Measurements from ENCODE around the gene SHISAL1. TPM values are rescaled to one million over a fixed set of nuclear protein-coding genes. Genes with fewer than 3 reads are reported as not detected.

SHISAL1 gene
- total RNA-seq, 1 experiment from 2014 or later, result 2.9 TPM

DNA sequence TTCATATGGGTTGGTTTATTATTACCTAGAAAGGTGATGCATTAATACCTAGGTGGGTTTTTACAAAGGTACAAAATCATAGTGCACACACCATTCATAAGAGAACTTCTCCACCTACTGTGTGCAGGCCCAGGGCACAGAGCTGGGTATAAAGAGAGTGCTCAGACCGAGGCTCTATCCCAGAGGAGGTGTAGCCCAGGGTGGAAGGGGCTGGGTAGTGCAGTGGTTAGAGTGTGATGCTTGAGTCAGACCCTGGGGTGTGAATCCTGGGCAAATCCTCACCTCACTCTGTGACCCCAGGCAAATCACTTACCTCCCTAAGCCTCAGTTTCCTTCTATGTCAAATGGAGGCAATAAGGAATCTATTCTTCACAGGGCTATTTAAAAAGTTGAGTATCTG, 99.8 kb downstream of the SHISAL1 start:
- Histone ChIP-seq H2AFZ (ENCODE audit: low read length) (no peak overlapping the region), H2BK12ac (ENCODE audit: insufficient read length, low read depth, low read length) (no peak overlapping the region), H3K9ac (ENCODE audit: extremely low read depth, insufficient read length, low read length) (no peak overlapping the region), H4K8ac (replicated peaks; ENCODE audit: insufficient read length, low read depth, low read length) (no peak overlapping the region), H3K4me2 (ENCODE audit: insufficient read depth, insufficient read length, low read length) (no peak overlapping the region), H3T11ph (ENCODE audit: low read length) (no peak overlapping the region), H2AK5ac (ENCODE audit: insufficient read length, low read length) (no peak overlapping the region), H2BK120ac (ENCODE audit: low read depth, low read length, poor library complexity, severe bottlenecking) (no peak overlapping the region), H4K91ac (ENCODE audit: insufficient read length, low read depth, low read length) (no peak overlapping the region), H3K18ac (ENCODE audit: insufficient read length, low read depth, low read length) (no peak overlapping the region), H3K56ac (ENCODE audit: insufficient read length, low read depth, low read length) (no peak overlapping the region), H3K23ac (ENCODE audit: insufficient read length, low read depth, low read length) (no peak overlapping the region), H3K79me2 (ENCODE audit: insufficient read depth, low read length) (no peaks in the 10 kb centered on the region), H2BK20ac (ENCODE audit: low read depth, low read length, poor library complexity, severe bottlenecking) (no peak overlapping the region), H4K20me1 (ENCODE audit: control insufficient read depth, insufficient read depth, insufficient read length) (no peaks in the 10 kb centered on the region), H4K5ac (ENCODE audit: insufficient read length, low read depth, low read length) (no peak overlapping the region), H2BK5ac (ENCODE audit: insufficient read length, low read length) (no peak overlapping the region), H3K9me3 (ENCODE audit: control insufficient read depth, low read depth, low read length) (no peaks in the 10 kb centered on the region), H3K27ac (ENCODE audit: insufficient read length, low read depth, low read length) (no peak overlapping the region), H3K4me1 (ENCODE audit: insufficient read depth, low read length) (no peaks in the 10 kb centered on the region), H3K4ac (ENCODE audit: low read depth, low read length) (no peak overlapping the region), H2BK15ac (ENCODE audit: low read depth, low read length) (no peak overlapping the region), H3K27me3 (ENCODE audit: insufficient read depth, low read length) (no peaks in the 10 kb centered on the region), H3K23me2 (ENCODE audit: insufficient read length, low read depth, low read length, poor library complexity, severe bottlenecking) (no peaks in the 10 kb centered on the region), H3K14ac (ENCODE audit: insufficient read depth, low read length) (no peak overlapping the region), H3K79me1 (ENCODE audit: insufficient read depth, low read depth, low read length, poor library complexity, severe bottlenecking) (no peaks in the 10 kb centered on the region)
- Mint-ChIP-seq H3K4me3 (no peak overlapping the region), H3K27ac (no peak overlapping the region), H3K36me3 (ENCODE audit: insufficient read depth in 1 of 3, low read depth in 3 of 3) (peaks cover 0 to 3% (median 0%) of the 10 kb centered on the region in 3 experiments; a peak in 2 of 7 replicates), H3K9me3 (peaks cover 0 to 14% of the 10 kb centered on the region in 2 experiments; a peak in 3 of 5 replicates), H3K4me1 (peaks cover 0 to 4% of the 10 kb centered on the region in 2 experiments; a peak in 2 of 4 replicates), H3K27me3 (ENCODE audit: low read depth) (peaks cover 11% of the 10 kb centered on the region)
- TF ChIP-seq, protein P1, sequence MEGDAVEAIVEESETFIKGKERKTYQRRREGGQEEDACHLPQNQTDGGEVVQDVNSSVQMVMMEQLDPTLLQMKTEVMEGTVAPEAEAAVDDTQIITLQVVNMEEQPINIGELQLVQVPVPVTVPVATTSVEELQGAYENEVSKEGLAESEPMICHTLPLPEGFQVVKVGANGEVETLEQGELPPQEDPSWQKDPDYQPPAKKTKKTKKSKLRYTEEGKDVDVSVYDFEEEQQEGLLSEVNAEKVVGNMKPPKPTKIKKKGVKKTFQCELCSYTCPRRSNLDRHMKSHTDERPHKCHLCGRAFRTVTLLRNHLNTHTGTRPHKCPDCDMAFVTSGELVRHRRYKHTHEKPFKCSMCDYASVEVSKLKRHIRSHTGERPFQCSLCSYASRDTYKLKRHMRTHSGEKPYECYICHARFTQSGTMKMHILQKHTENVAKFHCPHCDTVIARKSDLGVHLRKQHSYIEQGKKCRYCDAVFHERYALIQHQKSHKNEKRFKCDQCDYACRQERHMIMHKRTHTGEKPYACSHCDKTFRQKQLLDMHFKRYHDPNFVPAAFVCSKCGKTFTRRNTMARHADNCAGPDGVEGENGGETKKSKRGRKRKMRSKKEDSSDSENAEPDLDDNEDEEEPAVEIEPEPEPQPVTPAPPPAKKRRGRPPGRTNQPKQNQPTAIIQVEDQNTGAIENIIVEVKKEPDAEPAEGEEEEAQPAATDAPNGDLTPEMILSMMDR (conservative IDR thresholded peaks at IDR 0.05), result no peak
- no peak for DNase-seq
- WGBS (ENCODE audit: extremely low coverage, insufficient read length, low lambda C conversion rate), result no CpG with 5 or more reads among the region's 1 CpG
